Lung (tissue), 12 donors: ENCODE measurements around the gene AZIN2. TPM values are rescaled to one million over a fixed set of nuclear protein-coding genes. Genes with fewer than 3 reads are reported as not detected.

Source experiments
- ATAC-seq: fragments of 200-7000 bp; cut with Tn5 transposase; one replicate; pipeline ENCODE4 v1.9.1; 2020; ENCODE audit warnings: moderate number of reproducible peaks; ENCODE audit not compliant: insufficient read depth, low FRiP score
- DNase-seq, 3 donors: peaks; one replicate each; pipeline ENCODE4 v3.0.0-alpha.2; 2013 to 2017
- H3K27ac ChIP-seq, 2 donors: one replicate each; pipeline ENCODE4 v1.5.1; 2013; ENCODE audit warnings: mild to moderate bottlenecking in 2 of 2, moderate library complexity in 2 of 2, control low read depth in 1 of 2, inconsistent platforms in 1 of 2, low read depth in 1 of 2, low read length in 1 of 2
- H3K27me3 ChIP-seq, 3 donors: one replicate each; pipeline ENCODE4 v1.5.1; 2013; ENCODE audit warnings: low read length in 2 of 3; ENCODE audit not compliant: control insufficient read depth in 3 of 3, insufficient read depth in 3 of 3
- H3K36me3 ChIP-seq, 4 donors: one replicate each; pipeline ENCODE4 v1.5.1; 2013; ENCODE audit warnings: low read length in 4 of 4, mild to moderate bottlenecking in 1 of 4, moderate library complexity in 1 of 4; ENCODE audit not compliant: control insufficient read depth in 4 of 4, insufficient read depth in 4 of 4
- H3K4me1 ChIP-seq, 5 donors: one replicate each; pipeline ENCODE4 v1.5.1; 2013; ENCODE audit warnings: low read length in 5 of 5, mild to moderate bottlenecking in 2 of 5, moderate library complexity in 1 of 5; ENCODE audit not compliant: control insufficient read depth in 5 of 5, insufficient read depth in 5 of 5
- H3K4me3 ChIP-seq: one replicate; pipeline ENCODE4 v1.5.1; 2013; ENCODE audit warnings: mild to moderate bottlenecking, control low read depth, moderate library complexity
- H3K9ac ChIP-seq, 2 donors: one replicate each; pipeline ENCODE4 v1.5.1; 2013; ENCODE audit warnings: low read length in 2 of 2, control low read depth in 1 of 2; ENCODE audit not compliant: insufficient read depth in 1 of 2
- H3K9me3 ChIP-seq, 4 donors: one replicate each; pipeline ENCODE4 v1.5.1; 2013; ENCODE audit warnings: low read length in 3 of 4, mild to moderate bottlenecking in 1 of 4, moderate library complexity in 1 of 4; ENCODE audit not compliant: control insufficient read depth in 4 of 4, insufficient read depth in 3 of 4
- CTCF ChIP-seq: IDR thresholded peaks from 2 replicates; pipeline ENCODE4 v1.5.1; 2012; ENCODE audit warnings: mild to moderate bottlenecking; ENCODE audit errors: control extremely low read depth, extremely low read depth
- WGBS, 2 donors: extraction: QIAGEN DNeasy Blood & Tissue Kit; methylation state at CpG; one replicate each; pipeline ENCODE4 v1.1.7; 2013; 5-methylcytosine and 5-hydroxymethylcytosine counted together
- polyA plus RNA-seq, 2 donors: library from polyadenylated mRNA; stranded (reverse); fragments of 200-250 nt; gene quantifications; one replicate each; pipeline ENCODE4 v1.2.1, GENCODE V29; 2013
- total RNA-seq, 2 donors: library from RNA; depleted of rRNA in 1 of 2; stranded (reverse); fragments of >200 nt in 1 of 2; gene quantifications; one replicate each; pipeline ENCODE4 v1.2.1, GENCODE V29; 2014 to 2021
- donor health status: control.
- donor health status: control.
- donor health status: Bipolar disorder and iron deficiency.
- donor health status: healthy.
- donor health status: DM: yes; HTN: yes; CAD: no.

The AZIN2 gene
- total and polyA plus RNA-seq, 4 donors = 1.2 to 12.8 (median 3.9) TPM

GRCh38 chr1:33119050-33119449, 38.1 kb downstream of the AZIN2 start:
- Histone ChIP-seq H3K4me3 (no peak overlapping the region), H3K27me3 (peaks cover 0 to 3% (median 0%) of the 10 kb centered on the region in 3 donors), H3K36me3 (no peaks in the 10 kb centered on the region), H3K4me1 (no peaks in the 10 kb centered on the region), H3K27ac (no peak overlapping the region), H3K9me3 (no peaks in the 10 kb centered on the region), H3K9ac (no peak overlapping the region)
- ATAC-seq (no peak), DNase-seq (no peak)
- no peak for TF ChIP-seq CTCF
- 84 to 92% methylated on average over 2 of the region's 2 CpGs for WGBS, 2 donors

- Histone ChIP-seq H3K4me3 (no peak overlapping the region), H3K9me3 (no peaks in the 10 kb centered on the region), H3K4me1 (no peaks in the 10 kb centered on the region), H3K27me3 (peaks cover 0 to 3% (median 0%) of the 10 kb centered on the region in 3 donors), H3K36me3 (no peaks in the 10 kb centered on the region), H3K27ac (no peak overlapping the region), H3K9ac (no peak overlapping the region)
- TF ChIP-seq CTCF = no peak
- DNase-seq (no peak), ATAC-seq (no peak)
- WGBS, 2 donors = 71 to 85% methylated on average over 16 of the region's 16 CpGs
Observed at GRCh38 chr1:33119532-33120217, 38.7 kb downstream of the AZIN2 start.

GRCh38 chr1:33120436-33121231, 39.7 kb downstream of the AZIN2 start:
- no peak for ATAC-seq
- H3K9ac ChIP-seq = no peak overlapping the region
- no peak overlapping the region for H3K27ac ChIP-seq
- DNase-seq = no peak
- H3K27me3 ChIP-seq = peaks cover 0 to 3% (median 0%) of the 10 kb centered on the region in 3 donors
- TF ChIP-seq CTCF = no peak
- no peaks in the 10 kb centered on the region for H3K9me3 ChIP-seq
- H3K4me1 ChIP-seq = no peaks in the 10 kb centered on the region
- H3K36me3 ChIP-seq = no peaks in the 10 kb centered on the region
- no peak overlapping the region for H3K4me3 ChIP-seq
- 84 to 90% methylated on average over 8 of the region's 8 CpGs for WGBS, 2 donors
